Activated effector memory CD4-positive, alpha-beta T cell treated with Interleukin-2 at 50 U/mL for 16 hours (primary cell): ENCODE results near the gene APOL2.
"Not testable (repeated sequence)": the region's sequence is repeated elsewhere in the genome, so short reads cannot be mapped to it uniquely, and the experiment has no call there.

Experiments
- DNase-seq: peaks from one replicate; pipeline ENCODE4 v3.0.0-alpha.2; 2020

APOL2 gene

GRCh38 chr22:36262307-36262706 is 23.0 kb upstream of the APOL2 start:
- DNase-seq = not testable (repeated sequence)

GRCh38 chr22:36261675-36262074 is 22.3 kb upstream of the APOL2 start:
- not testable (repeated sequence) for DNase-seq

GRCh38 chr22:36259615-36260300 is 20.4 kb upstream of the APOL2 start:
- DNase-seq = no peak

GRCh38 chr22:36258701-36259614 is 19.6 kb upstream of the APOL2 start:
- DNase-seq = no peak

GRCh38 chr22:36257948-36258670 is 18.8 kb upstream of the APOL2 start:
- DNase-seq = no peak

GRCh38 chr22:36257308-36257707 is 18.0 kb upstream of the APOL2 start:
- DNase-seq = no peak

GRCh38 chr22:36256478-36256877 is 17.2 kb upstream of the APOL2 start:
- no peak for DNase-seq

GRCh38 chr22:36255572-36255971 is 16.2 kb upstream of the APOL2 start:
- DNase-seq = not testable (repeated sequence)

- no peak for DNase-seq
Measured at GRCh38 chr22:36253523-36254490, 14.5 kb upstream of the APOL2 start.

- no peak for DNase-seq
Measured at GRCh38 chr22:36252754-36253522, 13.6 kb upstream of the APOL2 start, which contains the start of gene APOL1. APOL1 (plus strand) TSS chr22:36253133; CDS start chr22:36254956, 1,823 bp downstream.

GRCh38 chr22:36251979-36252608 is 12.8 kb upstream of the APOL2 start:
- DNase-seq = not testable (repeated sequence)

- not testable (repeated sequence) for DNase-seq
Measured at GRCh38 chr22:36250292-36250960, 11.1 kb upstream of the APOL2 start.

- no peak for DNase-seq
Measured at GRCh38 chr22:36249160-36249559, 9.8 kb upstream of the APOL2 start.

GRCh38 chr22:36247955-36248354 is 8.6 kb upstream of the APOL2 start:
- DNase-seq = no peak

- DNase-seq = no peak
Measured at GRCh38 chr22:36246718-36247117, 7.4 kb upstream of the APOL2 start.

- no peak for DNase-seq
Measured at GRCh38 chr22:36245805-36246356, 6.6 kb upstream of the APOL2 start.

GRCh38 chr22:36244522-36245391 is 5.4 kb upstream of the APOL2 start:
- no peak for DNase-seq

GRCh38 chr22:36243986-36244385 is 4.7 kb upstream of the APOL2 start:
- no peak for DNase-seq

- DNase-seq = no peak
Measured at GRCh38 chr22:36239150-36239400, 252 bp downstream of the APOL2 start.
